B cell (primary cell): Measurements from ENCODE around the gene IGFL2. TPM values are rescaled to one million over a fixed set of nuclear protein-coding genes. Genes with fewer than 3 reads are reported as not detected.

Experiments
- ATAC-seq: fragments of 200-7000 bp; cut with Tn5 transposase; one replicate; pipeline ENCODE4 v1.10.0; 2021; ENCODE audit warnings: low read depth, mild to moderate bottlenecking, moderate number of reproducible peaks, moderate library complexity
- CTCF ChIA-PET: fragments of 350-600 bp; sonication (Branson Sonifier 250); formaldehyde crosslinking; loops from one replicate; lab custom pipeline; 2021; ENCODE audit warnings: antibody characterized with exemption, inconsistent platforms; lab: Charles Lee
- POLR2A ChIA-PET: fragments of 350-600 bp; sonication (Branson Sonifier 250); formaldehyde crosslinking; loops from one replicate; lab custom pipeline; 2021; ENCODE audit warnings: antibody characterized with exemption; lab: Charles Lee
- DNase-seq: peaks from one replicate; pipeline ENCODE4 v3.0.0; 2013
- H2AFZ ChIP-seq: 2 replicates; pipeline ENCODE4 v1.6.1; 2012; ENCODE audit warnings: mild to moderate bottlenecking, low read depth, low read length; ENCODE audit not compliant: insufficient read depth, poor library complexity, severe bottlenecking
- H3K27ac ChIP-seq, 2 donors: 1 replicate in 1 of 2; 2 replicates in 1 of 2; pipeline ENCODE4 v1.5.1; 2012 to 2013; ENCODE audit warnings: low read length in 2 of 2, mild to moderate bottlenecking in 2 of 2, moderate library complexity in 1 of 2
- H3K27me3 ChIP-seq, 4 experiments: fragments of 200-600 bp in 1 of 4; sonication (generic) in 1 of 4; replicated peaks in 1 of 4; 1 replicate in 2 of 4; 2 replicates in 2 of 4; pipeline versions ENCODE4 v1.6.1 to v1.7.0; 2013 to 2016; ENCODE audit warnings: low read length in 3 of 4, mild to moderate bottlenecking in 2 of 4, mixed read lengths in 1 of 4, moderate library complexity in 1 of 4; ENCODE audit not compliant: insufficient read depth in 4 of 4, control insufficient read depth in 3 of 4; ENCODE audit errors: control extremely low read depth in 1 of 4
- H3K36me3 ChIP-seq, 2 experiments: replicated peaks in 1 of 2; 1 replicate in 1 of 2; 2 replicates in 1 of 2; pipeline versions ENCODE4 v1.6.1 to v1.7.1; 2013; ENCODE audit warnings: low read length in 1 of 2; ENCODE audit not compliant: insufficient read depth in 2 of 2, control insufficient read depth in 1 of 2; ENCODE audit errors: control extremely low read depth in 1 of 2, extremely low read depth in 1 of 2
- H3K4me1 ChIP-seq, 2 donors: fragments of 200-600 bp in 1 of 2; sonication (generic) in 1 of 2; 1 replicate in 1 of 2; 2 replicates in 1 of 2; pipeline versions ENCODE4 v1.5.1 to v1.6.1; 2013 to 2017; ENCODE audit warnings: low read length in 2 of 2; ENCODE audit not compliant: control insufficient read depth in 2 of 2, insufficient read depth in 2 of 2
- H3K4me2 ChIP-seq: replicated peaks from 2 replicates; pipeline ENCODE3; 2012; ENCODE audit warnings: mild to moderate bottlenecking, low read depth, low read length; ENCODE audit not compliant: poor library complexity, severe bottlenecking
- H3K4me3 ChIP-seq, 5 experiments: fragments of 200-600 bp in 1 of 5; sonication (generic) in 1 of 5; 1 replicate in 3 of 5; 2 replicates in 2 of 5; pipeline versions ENCODE4 v1.5.1 to v1.7.0; 2011 to 2016; ENCODE audit warnings: low read length in 4 of 5, mild to moderate bottlenecking in 4 of 5, low read depth in 2 of 5, control low read depth in 1 of 5, moderate library complexity in 1 of 5; ENCODE audit not compliant: insufficient read depth in 1 of 5; ENCODE audit errors: control extremely low read depth in 1 of 5, extremely low read depth in 1 of 5
- H3K79me2 ChIP-seq: fragments of 200-600 bp; sonication (generic); one replicate; pipeline ENCODE4 v1.6.0; 2016; ENCODE audit warnings: low read length; ENCODE audit not compliant: control insufficient read depth, insufficient read depth
- H3K9ac ChIP-seq: fragments of 200-600 bp; sonication (generic); 2 replicates; pipeline ENCODE4 v1.6.1; 2017; ENCODE audit warnings: mild to moderate bottlenecking, low read length, moderate library complexity
- H3K9me3 ChIP-seq, 3 donors: one replicate each; pipeline versions ENCODE4 v1.6.1 to v1.7.1; 2013; ENCODE audit warnings: low read length in 2 of 3; ENCODE audit not compliant: control insufficient read depth in 2 of 3, insufficient read depth in 1 of 3; ENCODE audit errors: control extremely low read depth in 1 of 3
- H4K20me1 ChIP-seq: 2 replicates; pipeline ENCODE4 v1.6.0; 2012; ENCODE audit warnings: mild to moderate bottlenecking, low read length; ENCODE audit not compliant: insufficient read depth, control insufficient read depth, poor library complexity, severe bottlenecking
- H3K27ac Mint-ChIP-seq: one replicate; pipeline ENCODE4 v1.8.0; 2021; ENCODE audit warnings: mixed read lengths
- H3K27me3 Mint-ChIP-seq: one replicate; pipeline ENCODE4 v1.8.0; 2021; ENCODE audit warnings: mixed read lengths
- H3K4me1 Mint-ChIP-seq: one replicate; pipeline ENCODE4 v1.8.0; 2021; ENCODE audit warnings: mixed read lengths
- H3K4me3 Mint-ChIP-seq: one replicate; pipeline ENCODE4 v1.8.0; 2021; ENCODE audit warnings: mixed read lengths
- H3K9me3 Mint-ChIP-seq: one replicate; pipeline ENCODE4 v1.8.0; 2022; ENCODE audit warnings: mixed read lengths; ENCODE audit not compliant: insufficient read depth
- CTCF ChIP-seq: fragments of 200-600 bp; IDR thresholded peaks from one replicate; pipeline ENCODE4 v1.8.0; 2022; ENCODE audit warnings: antibody characterized with exemption, mild to moderate bottlenecking
- EZH2 ChIP-seq: IDR thresholded peaks from 2 replicates; pipeline ENCODE4 v1.6.1; 2012; ENCODE audit warnings: borderline replicate concordance, low read depth, mild to moderate bottlenecking, moderate library complexity, low read length; ENCODE audit not compliant: insufficient read depth, poor library complexity, severe bottlenecking
- WGBS: methylation state at CpG from one replicate; pipeline ENCODE4 v1.1.5; 2013; ENCODE audit warnings: missing lambda C conversion rate; ENCODE audit not compliant: insufficient coverage; 5-methylcytosine and 5-hydroxymethylcytosine counted together
- intact Hi-C: fragments of 100-400 bp; cut with micrococcal nuclease; formaldehyde crosslinking; loops from one replicate; pipeline ENCODE4 v1.10.0; 2022
- polyA plus RNA-seq: library from polyadenylated mRNA; depleted of rRNA; stranded (reverse); fragments of >200 nt; gene quantifications from 2 replicates; pipeline ENCODE4 v1.2.3, GENCODE V29; 2012
- total RNA-seq, 2 donors: library from RNA; stranded (reverse); fragments of 120-200 nt in 1 of 2; gene quantifications; 1 replicate in 1 of 2; 2 replicates in 1 of 2; pipeline versions ENCODE4 v1.2.3 to v1.2.4, GENCODE V29; 2013 to 2022

Gene IGFL2
- total and polyA plus RNA-seq, 2 donors (not counting 1 experiment from before 2014, with no cell fraction given): not detected

- CTCF ChIA-PET: no interaction called here
Observed at GRCh38 chr19:46124638-46125115, 23.4 kb upstream of the IGFL2 start, which contains the start of gene IGFL3. IGFL3 (minus strand) TSS chr19:46124688; CDS start chr19:46124649, 39 bp downstream.

DNA sequence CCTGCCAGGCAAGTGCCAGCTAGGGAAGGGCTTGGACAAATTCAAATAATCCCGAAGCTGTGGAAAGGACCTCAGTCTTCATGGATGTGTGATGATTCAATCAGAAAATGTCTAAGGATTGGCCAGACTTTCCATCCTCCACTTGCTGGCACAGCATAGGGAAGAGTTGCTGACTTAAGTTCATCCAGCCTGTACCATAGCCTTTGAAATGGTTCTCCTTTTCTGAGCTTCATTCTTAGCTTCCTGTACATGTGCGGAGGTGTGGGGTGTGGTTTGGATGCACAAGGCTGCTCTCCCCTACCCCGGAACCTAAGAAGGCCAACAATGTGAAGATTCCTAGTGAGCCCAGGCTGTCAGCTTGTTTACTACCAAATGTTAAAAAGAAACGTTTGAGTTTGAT is 22.6 kb upstream of the IGFL2 start:
- Mint-ChIP-seq H3K9me3 (no peaks in the 10 kb centered on the region), H3K27me3 (peaks cover 49% of the 10 kb centered on the region), H3K4me3 (no peak overlapping the region), H3K27ac (no peak overlapping the region), H3K4me1 (peaks cover 2% of the 10 kb centered on the region)
- intact Hi-C loops: no loop called here
- Histone ChIP-seq H3K36me3 (no peaks in the 10 kb centered on the region), H3K27me3 (peaks cover 0 to 8% (median 0%) of the 10 kb centered on the region in 4 experiments), H3K4me1 (peaks cover 0 to 8% of the 10 kb centered on the region in 2 donors), H2AFZ (no peak overlapping the region), H3K4me2 (no peak overlapping the region), H3K9ac (no peak overlapping the region), H3K79me2 (no peaks in the 10 kb centered on the region), H4K20me1 (no peaks in the 10 kb centered on the region), H3K4me3 (no peak overlapping the region), H3K9me3 (no peaks in the 10 kb centered on the region), H3K27ac (no peak overlapping the region)
- no CpG with 5 or more reads among the region's 4 CpGs for WGBS
- CTCF ChIA-PET: no interaction called here
- no peak for ATAC-seq
- DNase-seq: no peak
- POLR2A ChIA-PET: no interaction called here
- no peak for TF ChIP-seq CTCF
- no peak for TF ChIP-seq EZH2

More at GRCh38 chr19:46124638-46125115, 23.4 kb upstream of the IGFL2 start, which contains the start of gene IGFL3:
- Histone ChIP-seq H2AFZ (no peak within 1 kb of the TSS), H3K9ac (no peak within 1 kb of the TSS), H3K4me3 (no peak within 1 kb of the TSS), H3K36me3 (no peaks in the 10 kb centered on the region), H3K27ac (no peak within 1 kb of the TSS), H3K79me2 (no peaks in the 10 kb centered on the region), H3K9me3 (no peaks in the 10 kb centered on the region), H4K20me1 (no peaks in the 10 kb centered on the region), H3K4me1 (peaks cover 0 to 8% of the 10 kb centered on the region in 2 donors), H3K27me3 (peaks cover 0 to 7% (median 0%) of the 10 kb centered on the region in 4 experiments), H3K4me2 (no peak within 1 kb of the TSS)
- DNase-seq (no peak), ATAC-seq (no peak)
- Mint-ChIP-seq H3K27ac (no peak within 1 kb of the TSS), H3K9me3 (no peaks in the 10 kb centered on the region), H3K4me1 (peaks cover 2% of the 10 kb centered on the region), H3K27me3 (peaks cover 48% of the 10 kb centered on the region), H3K4me3 (no peak within 1 kb of the TSS)
- intact Hi-C loops: no loop called here
- no peak for TF ChIP-seq CTCF
- TF ChIP-seq EZH2: no peak
- POLR2A ChIA-PET: no interaction called here
- WGBS: 79% methylated on average over 2 of the region's 5 CpGs
